ENCODE measurements around the gene TIMP1. TPM values are rescaled to one million over a fixed set of nuclear protein-coding genes. Genes with fewer than 3 reads are reported as not detected.

Gene TIMP1
- total RNA-seq, 1 donor from 2014 or later = 29.1 TPM

DNA sequence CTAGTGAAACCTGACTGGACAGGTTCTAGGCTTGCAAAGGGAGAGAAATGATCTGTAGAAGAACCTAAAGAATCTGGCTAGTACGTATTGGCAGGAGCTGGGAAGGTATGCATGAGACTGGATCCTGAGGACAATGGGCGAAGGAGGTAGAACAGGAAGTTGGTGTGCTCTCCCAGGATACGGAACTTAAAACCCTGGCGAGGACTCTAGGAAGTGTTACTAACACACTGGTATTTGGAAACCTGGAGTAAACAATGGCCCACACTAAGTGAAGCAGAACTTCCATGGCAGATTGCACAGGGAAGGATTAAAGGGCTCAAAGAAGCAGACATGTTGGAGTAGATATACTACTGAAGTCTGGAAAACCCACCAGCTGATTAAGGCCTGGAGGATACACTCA, 28.3 kb downstream of the TIMP1 start:
- H3K27ac Mint-ChIP-seq = no peak overlapping the region
- DNase-seq (ENCODE audit: low spot score, unreplicated experiment) = no peak
- H3K27me3 Mint-ChIP-seq = no peaks in the 10 kb centered on the region
- no peaks in the 10 kb centered on the region for H3K4me1 Mint-ChIP-seq (ENCODE audit: low read depth)
- H3K4me3 Mint-ChIP-seq (ENCODE audit: low read depth) = no peak overlapping the region
- H3K9me3 Mint-ChIP-seq (ENCODE audit: low read depth) = no peaks in the 10 kb centered on the region
- no peak for TF ChIP-seq CTCF (IDR thresholded peaks at IDR 0.05; ENCODE audit: unreplicated experiment)
- no peaks in the 10 kb centered on the region for H3K36me3 Mint-ChIP-seq (ENCODE audit: insufficient read depth)

GRCh38 chrX:47611489-47611888, 29.3 kb downstream of the TIMP1 start:
- H3K27me3 Mint-ChIP-seq = peaks cover 3% of the 10 kb centered on the region
- DNase-seq (ENCODE audit: low spot score, unreplicated experiment) = no peak
- TF ChIP-seq CTCF (IDR thresholded peaks at IDR 0.05; ENCODE audit: unreplicated experiment) = no peak
- H3K4me1 Mint-ChIP-seq (ENCODE audit: low read depth) = no peaks in the 10 kb centered on the region
- H3K36me3 Mint-ChIP-seq (ENCODE audit: insufficient read depth) = no peaks in the 10 kb centered on the region
- H3K4me3 Mint-ChIP-seq (ENCODE audit: low read depth) = no peak overlapping the region
- H3K27ac Mint-ChIP-seq = no peak overlapping the region
- peaks cover 4% of the 10 kb centered on the region for H3K9me3 Mint-ChIP-seq (ENCODE audit: low read depth)

- peaks cover 6% of the 10 kb centered on the region for H3K9me3 Mint-ChIP-seq (ENCODE audit: low read depth)
- DNase-seq (ENCODE audit: low spot score, unreplicated experiment) = no peak
- no peak overlapping the region for H3K27ac Mint-ChIP-seq
- no peak overlapping the region for H3K4me3 Mint-ChIP-seq (ENCODE audit: low read depth)
- no peaks in the 10 kb centered on the region for H3K36me3 Mint-ChIP-seq (ENCODE audit: insufficient read depth)
- peaks cover 6% of the 10 kb centered on the region for H3K27me3 Mint-ChIP-seq
- no peaks in the 10 kb centered on the region for H3K4me1 Mint-ChIP-seq (ENCODE audit: low read depth)
- no peak for TF ChIP-seq CTCF (IDR thresholded peaks at IDR 0.05; ENCODE audit: unreplicated experiment)
Measured at GRCh38 chrX:47611926-47612325, 29.7 kb downstream of the TIMP1 start.

DNA sequence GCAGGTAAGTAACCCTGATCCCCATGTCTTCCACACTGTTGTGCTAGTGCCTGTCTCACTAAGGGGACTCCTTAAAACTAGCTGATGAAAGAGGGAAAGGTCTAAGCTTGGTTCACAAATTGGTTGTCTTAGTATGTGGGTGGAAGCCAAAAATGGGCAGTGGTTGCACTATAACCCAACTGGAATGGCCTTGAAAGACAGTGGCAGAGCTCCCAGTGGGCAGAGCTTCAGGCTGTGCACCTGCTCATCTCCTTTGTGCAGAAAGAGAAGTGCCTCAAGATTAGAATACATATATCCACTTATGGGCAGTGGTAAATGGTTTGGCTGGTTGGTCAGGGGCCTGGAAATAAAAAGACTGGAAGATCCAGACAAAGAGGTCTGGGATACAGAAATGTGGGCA, 30.2 kb downstream of the TIMP1 start:
- no peak overlapping the region for H3K4me3 Mint-ChIP-seq (ENCODE audit: low read depth)
- H3K27ac Mint-ChIP-seq = no peak overlapping the region

GRCh38 chrX:47613082-47613481, 30.8 kb downstream of the TIMP1 start:
- H3K4me3 Mint-ChIP-seq (ENCODE audit: low read depth) = no peak overlapping the region

More for the DNA sequence above, 30.2 kb downstream of the TIMP1 start:
- Mint-ChIP-seq H3K4me1 (ENCODE audit: low read depth) (no peaks in the 10 kb centered on the region), H3K9me3 (ENCODE audit: low read depth) (peaks cover 7% of the 10 kb centered on the region), H3K36me3 (ENCODE audit: insufficient read depth) (no peaks in the 10 kb centered on the region), H3K27me3 (peaks cover 7% of the 10 kb centered on the region)
- no peak for DNase-seq (ENCODE audit: low spot score, unreplicated experiment)
- TF ChIP-seq CTCF (IDR thresholded peaks at IDR 0.05; ENCODE audit: unreplicated experiment) = no peak

More at GRCh38 chrX:47613082-47613481, 30.8 kb downstream of the TIMP1 start:
- H3K27me3 Mint-ChIP-seq = peaks cover 13% of the 10 kb centered on the region
- DNase-seq (ENCODE audit: low spot score, unreplicated experiment) = no peak
- TF ChIP-seq CTCF (IDR thresholded peaks at IDR 0.05; ENCODE audit: unreplicated experiment) = no peak
- no peak overlapping the region for H3K27ac Mint-ChIP-seq
- no peaks in the 10 kb centered on the region for H3K4me1 Mint-ChIP-seq (ENCODE audit: low read depth)
- H3K9me3 Mint-ChIP-seq (ENCODE audit: low read depth) = peaks cover 14% of the 10 kb centered on the region
- H3K36me3 Mint-ChIP-seq (ENCODE audit: insufficient read depth) = no peaks in the 10 kb centered on the region
